HepG2 (cell line): ENCODE data around the gene DSTN. TPM values are rescaled to one million over a fixed set of nuclear protein-coding genes. Genes with fewer than 3 reads are reported as not detected.

Source experiments
- ATAC-seq: fragments of 200-7000 bp; cut with Tn5 transposase; 3 replicates; pipeline ENCODE4 v1.9.1; 2020; ENCODE audit warnings: mild to moderate bottlenecking, moderate library complexity
- BruUV-seq: library from RNA; stranded (reverse); fragments of 400-500 nt; replicated peaks from 2 replicates; lab custom pipeline; 2021; lab: Mats Ljungman, UMichigan
- CTCF ChIA-PET: fragments of 300-600 bp; formaldehyde crosslinking; extraction: SDS; loops from one replicate; lab custom pipeline; 2021; ENCODE audit warnings: low total read pairs, inconsistent platforms, low intra/inter-chr PET ratio; lab: Yijun Ruan, JAX
- POLR2A ChIA-PET: fragments of 350-600 bp; sonication (Branson Sonifier 250); formaldehyde crosslinking; loops from one replicate; lab custom pipeline; 2020; ENCODE audit warnings: antibody characterized with exemption, inconsistent platforms; lab: Yijun Ruan, JAX
- DNase-seq: peaks from one replicate; pipeline ENCODE4 v3.0.0-alpha.2; 2015; ENCODE audit warnings: low spot score
- FAIRE-seq: peaks from 3 replicates; lab custom pipeline; 2011; peaks lifted over from hg19 to GRCh38; lab: Jason Lieb, UNC
- H2AFZ ChIP-seq: one replicate; pipeline ENCODE4 v1.6.1; 2011; ENCODE audit warnings: low read length, inconsistent platforms
- H3K27ac ChIP-seq: fragments of 300-600 bp; 3 replicates; pipeline ENCODE4 v1.8.0; 2011; ENCODE audit warnings: mixed run types, mild to moderate bottlenecking, mixed read lengths, low read length, inconsistent platforms; ENCODE audit not compliant: insufficient read depth; ENCODE audit errors: extremely low read length
- H3K27me3 ChIP-seq, 2 experiments: fragments of 200-600 bp in 1 of 2; 2 replicates in 1 of 2; 3 replicates in 1 of 2; pipeline versions ENCODE4 v1.6.0 to v1.8.0; 2011; ENCODE audit warnings: low read length in 2 of 2, mild to moderate bottlenecking in 2 of 2, moderate library complexity in 2 of 2, inconsistent platforms in 1 of 2; ENCODE audit not compliant: insufficient read depth in 2 of 2, control insufficient read depth in 1 of 2
- H3K36me3 ChIP-seq, 2 experiments: fragments of 200-600 bp in 1 of 2; replicated peaks in 1 of 2; 2 replicates in 1 of 2; 3 replicates in 1 of 2; pipeline versions ENCODE4 v1.5.1 to v1.8.0; 2011; ENCODE audit warnings: low read length in 2 of 2, inconsistent platforms in 1 of 2; ENCODE audit not compliant: insufficient read depth in 2 of 2, control insufficient read depth in 1 of 2
- H3K4me1 ChIP-seq: 2 replicates; pipeline ENCODE4 v1.5.1; 2012; ENCODE audit warnings: low read length, inconsistent platforms; ENCODE audit not compliant: insufficient read depth
- H3K4me2 ChIP-seq: 2 replicates; pipeline ENCODE4 v1.6.0; 2011; ENCODE audit warnings: low read depth, low read length, inconsistent platforms
- H3K4me3 ChIP-seq, 3 experiments: fragments of 200-600 bp in 1 of 3; sonication (generic), shearing (Covaris generic) in 1 of 3; replicated peaks in 1 of 3; 2 replicates each; pipeline ENCODE4 v1.5.1; 2011 to 2016; ENCODE audit warnings: low read length in 3 of 3, inconsistent platforms in 2 of 3, low read depth in 2 of 3, mild to moderate bottlenecking in 2 of 3, control low read depth in 1 of 3, mixed read lengths in 1 of 3; ENCODE audit not compliant: insufficient read depth in 1 of 3
- H3K79me2 ChIP-seq: one replicate; pipeline ENCODE4 v1.6.1; 2011; ENCODE audit warnings: low read length, inconsistent platforms; ENCODE audit not compliant: insufficient read depth
- H3K9ac ChIP-seq: 2 replicates; pipeline ENCODE4 v1.6.0; 2011; ENCODE audit warnings: mild to moderate bottlenecking, low read depth, low read length, inconsistent platforms; ENCODE audit not compliant: insufficient read depth
- H3K9me3 ChIP-seq: 2 replicates; pipeline ENCODE4 v1.5.1; 2012; ENCODE audit warnings: mild to moderate bottlenecking, low read length
- H4K20me1 ChIP-seq: 2 replicates; pipeline ENCODE4 v1.6.0; 2011; ENCODE audit warnings: inconsistent platforms, mild to moderate bottlenecking, low read length, moderate library complexity; ENCODE audit not compliant: insufficient read depth
- HOXA3 ChIP-seq: sonication (generic); formaldehyde crosslinking; IDR thresholded peaks from 2 replicates; pipeline ENCODE4 v1.5.0; 2020; ENCODE audit warnings: missing genetic modification reagents
- MAFF ChIP-seq: IDR thresholded peaks from 2 replicates; pipeline ENCODE4 v1.6.1; 2011; ENCODE audit warnings: low read depth, low read length, improper control_type of control experiment
- MAFK ChIP-seq, 2 experiments: IDR thresholded peaks in 1 of 2; conservative IDR thresholded peaks in 1 of 2; 2 replicates each; pipeline ENCODE4 v1.6.1; 2011; ENCODE audit warnings: improper control_type of control experiment in 2 of 2, low read length in 2 of 2
- NFE2 ChIP-seq: sonication (generic); formaldehyde crosslinking; IDR thresholded peaks from 2 replicates; pipeline ENCODE4 v1.4.0; 2020; ENCODE audit warnings: missing genetic modification reagents
- NFE2L2 ChIP-seq: fragments of 150-350 bp; IDR thresholded peaks from 2 replicates; pipeline ENCODE4 v1.6.1; 2014; ENCODE audit warnings: low read length
- POLR2AphosphoS2 ChIP-seq: IDR thresholded peaks from 2 replicates; pipeline ENCODE4 v1.6.1; 2011; ENCODE audit warnings: low read depth, low read length, improper control_type of control experiment
- TEAD3 ChIP-seq: optimal IDR thresholded peaks from 2 replicates; pipeline ENCODE3; 2016; ENCODE audit warnings: borderline replicate concordance
- WGBS: methylation state at CpG from one replicate; pipeline ENCODE4 v1.1.6; 2017; ENCODE audit warnings: low lambda C conversion rate; 5-methylcytosine and 5-hydroxymethylcytosine counted together
- in situ Hi-C: cut with HindIII; loops from 2 replicates; pipeline ENCODE4 v1.10.0; 2017; ENCODE audit warnings: low pct_unique_long_range_greater_than_20kb; ENCODE audit not compliant: extremely low pct_ligation_motif_present
- intact Hi-C: fragments of 100-400 bp; cut with micrococcal nuclease; formaldehyde crosslinking; loops from one replicate; pipeline ENCODE4 v1.10.0; 2022; ENCODE audit not compliant: unreplicated experiment
- polyA plus RNA-seq, 8 experiments: library from polyadenylated mRNA; depleted of rRNA in 3 of 8; stranded (reverse) in 7 of 8; unstranded in 1 of 8; fragments of >200 nt; fragmentation: Illumina TruSeq in 4 of 8; extraction: Trizol in 4 of 8; gene quantifications; 2 replicates each; pipeline versions ENCODE4 v1.2.1 to v1.2.3, GENCODE V29; 2011 to 2016; ENCODE audit warnings: low read depth in 4 of 8, missing spikeins in 1 of 8, mixed read lengths in 1 of 8; ENCODE audit not compliant: insufficient read depth in 1 of 8
- total RNA-seq, 5 experiments: library from RNA; depleted of rRNA; stranded (reverse); fragments of >200 nt; fragmentation: Illumina TruSeq; extraction: Trizol; gene quantifications; 2 replicates each; pipeline ENCODE4 v1.2.3, GENCODE V29; 2016; ENCODE audit warnings: low read depth in 1 of 5

Gene DSTN
- total and polyA plus RNA-seq, 2 of the 13 experiments (the other 11 are each of a cell fraction or from before 2014, with no cell fraction given), result 27.6 to 106 TPM

DNA sequence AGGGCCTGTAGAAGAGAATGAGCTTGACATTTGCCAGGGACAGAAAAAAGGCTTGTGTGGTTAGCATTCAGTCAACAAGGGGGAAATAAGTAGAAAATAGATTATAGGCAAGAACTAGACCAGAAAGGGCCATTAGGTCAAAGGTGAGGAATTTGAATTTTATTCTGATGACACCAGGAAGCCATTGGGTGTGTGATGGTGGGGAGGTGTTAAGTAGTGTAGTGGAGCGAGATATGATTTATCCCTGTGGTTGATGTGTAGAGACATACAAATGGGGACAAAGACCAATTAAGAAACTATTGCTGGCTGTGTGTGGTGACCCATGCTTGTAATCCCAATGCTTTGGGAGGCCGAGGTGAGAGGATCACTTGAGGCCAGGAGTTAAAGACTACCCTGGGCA lies 11.0 kb downstream of the DSTN start:
- no peaks in the 10 kb centered on the region for H3K36me3 ChIP-seq
- H3K9me3 ChIP-seq, result no peaks in the 10 kb centered on the region
- H2AFZ ChIP-seq, result no peak overlapping the region
- DNase-seq (no peak), ATAC-seq (no peak), FAIRE-seq (no peak)
- 93% methylated on average over 2 of the region's 2 CpGs for WGBS
- no peaks in the 10 kb centered on the region for H3K27me3 ChIP-seq
- peaks cover 9% of the 10 kb centered on the region for H3K4me1 ChIP-seq
- BruUV-seq, result no TSS peak
- no peak overlapping the region for H3K4me3 ChIP-seq
- H3K79me2 ChIP-seq, result peaks cover 55% of the 10 kb centered on the region
- in situ Hi-C loops (no loop called here), intact Hi-C loops (no loop called here)
- H4K20me1 ChIP-seq, result no peaks in the 10 kb centered on the region
- H3K9ac ChIP-seq, result no peak overlapping the region
- no peak overlapping the region for H3K27ac ChIP-seq
- no peak overlapping the region for H3K4me2 ChIP-seq
- TF ChIP-seq TEAD3 (CRISPR knock-in tag), result no peak
- 0 out of 2 replicates have a peak, but pooled peaks have one; percentile 22 for TF ChIP-seq POLR2AphosphoS2
- ChIA-PET POLR2A (interaction anchor here (1.0 to 2.7 kb wide), 3 partner anchors 9 to 14 kb away, joined by 3 to 11 read pairs (median 3); partner anchors contain the start of gene DSTN), CTCF (no interaction called here)

DNA sequence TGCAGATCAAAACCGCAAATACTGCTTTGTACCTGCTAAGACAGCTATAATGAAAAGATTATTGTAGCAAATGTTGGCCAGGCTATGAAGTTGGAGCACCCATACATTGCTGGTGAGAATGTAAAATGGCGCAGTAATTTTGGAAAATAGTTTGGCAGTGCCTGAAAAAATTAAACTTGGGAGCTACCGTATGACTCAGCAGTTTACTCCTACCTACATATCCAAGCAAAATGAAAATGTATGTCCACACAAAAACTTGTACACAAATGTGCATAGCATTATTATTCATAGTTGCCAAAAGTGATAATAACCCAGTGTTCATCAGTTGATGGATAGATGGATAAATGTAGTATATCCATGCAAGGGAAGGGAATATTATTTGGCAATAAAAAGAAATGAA lies 13.3 kb downstream of the DSTN start:
- no peaks in the 10 kb centered on the region for H3K9me3 ChIP-seq
- FAIRE-seq (no peak), ATAC-seq (no peak), DNase-seq (no peak)
- WGBS, result 95% methylated on average over 3 of the region's 3 CpGs
- no peaks in the 10 kb centered on the region for H3K4me1 ChIP-seq
- 0 out of 5 replicates have a peak, but pooled peaks cover 0 to 1% of the 10 kb centered on the region in 2 experiments for H3K36me3 ChIP-seq
- in situ Hi-C loops, result no loop called here
- BruUV-seq, result no TSS peak
- H4K20me1 ChIP-seq, result no peaks in the 10 kb centered on the region
- H3K27me3 ChIP-seq, result no peaks in the 10 kb centered on the region
- TF ChIP-seq HOXA3 (CRISPR knock-in tag) (no peak), NFE2 (CRISPR knock-in tag) (peak; percentile 78; the same call in 1 of the 2 replicates), NFE2L2 (peak; percentile 96), MAFF (peak; percentile 83), MAFK (conservative IDR thresholded peaks at IDR 0.05 in 1 of 2, IDR thresholded peaks at IDR 0.05 in 1 of 2; ENCODE audit: low read length in 2 of 2) (peak; percentile 88 to 90)
- H3K27ac ChIP-seq, result no peak overlapping the region
- H3K4me3 ChIP-seq, result no peak overlapping the region
- H3K79me2 ChIP-seq, result peaks cover 57% of the 10 kb centered on the region
- H3K9ac ChIP-seq, result no peak overlapping the region
- CTCF ChIA-PET, result no interaction called here
- intact Hi-C loops, result no loop called here
- H2AFZ ChIP-seq, result no peak overlapping the region
- POLR2A ChIA-PET, result no interaction called here
- no peak overlapping the region for H3K4me2 ChIP-seq
